ENCODE data around the gene CYP2A13.

DNA sequence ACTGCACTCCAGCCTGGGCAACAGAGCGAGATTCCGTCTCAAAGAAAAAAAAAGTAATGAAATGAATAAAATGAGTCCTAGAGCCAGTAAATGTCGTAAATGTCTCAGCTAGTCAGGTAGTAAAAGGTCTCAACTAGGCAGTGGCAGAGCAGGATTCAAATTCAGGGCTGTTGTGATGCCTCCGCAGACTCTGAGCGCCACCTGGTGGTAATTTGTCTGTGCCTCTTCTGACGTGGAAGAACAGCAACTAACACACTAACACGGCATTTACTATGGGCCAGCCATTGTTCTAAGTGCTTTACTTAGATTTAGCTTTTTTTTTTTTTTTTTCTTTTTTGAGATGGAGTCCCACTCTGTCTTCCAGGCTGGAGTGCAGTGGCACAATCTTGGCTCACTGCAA lies 56.2 kb downstream of the CYP2A13 start:
- TF ChIP-seq POLR2AphosphoS5 (IDR thresholded peaks at IDR 0.05; ENCODE audit: low read depth, low read length) (no peak), TAF1 (IDR thresholded peaks at IDR 0.05; ENCODE audit: low read depth, low read length) (no peak), POLR2A (IDR thresholded peaks at IDR 0.05; ENCODE audit: low read depth, low read length) (no peak), SPI1 (IDR thresholded peaks at IDR 0.05; ENCODE audit: low read depth, low read length) (no peak), POU2F2 (IDR thresholded peaks at IDR 0.05; ENCODE audit: low read depth, low read length) (no peak)

Data from GM12891 (cell line).